Activated B cell treated with CpG ODN at 0.5 μM for 24 hours (primary cell): ENCODE measurements around the gene DCLRE1B. TPM values are rescaled to one million over a fixed set of nuclear protein-coding genes. Genes with fewer than 3 reads are reported as not detected.
"Not testable (repeated sequence)": the region's sequence is repeated elsewhere in the genome, so short reads cannot be mapped to it uniquely, and the experiment has no call there.

Experiments
- ATAC-seq: fragments of 200-7000 bp; cut with Tn5 transposase; one replicate; pipeline ENCODE4 v1.10.0; 2021; ENCODE audit warnings: low read depth, mild to moderate bottlenecking, moderate library complexity
- CTCF ChIA-PET: fragments of 350-600 bp; sonication (Branson Sonifier 250); formaldehyde crosslinking; loops from one replicate; lab custom pipeline; 2021; ENCODE audit warnings: antibody characterized with exemption; lab: Charles Lee
- POLR2A ChIA-PET: fragments of 350-600 bp; sonication (Branson Sonifier 250); formaldehyde crosslinking; loops from one replicate; lab custom pipeline; 2021; ENCODE audit warnings: antibody characterized with exemption; lab: Charles Lee
- DNase-seq: peaks from one replicate; pipeline ENCODE4 v3.0.0; 2022
- H3K27ac Mint-ChIP-seq: one replicate; pipeline ENCODE4 v1.8.0; 2020; ENCODE audit warnings: mixed read lengths
- H3K27me3 Mint-ChIP-seq: one replicate; pipeline ENCODE4 v1.8.0; 2021; ENCODE audit warnings: mixed read lengths
- H3K36me3 Mint-ChIP-seq: one replicate; pipeline ENCODE4 v1.8.0; 2021; ENCODE audit warnings: low read depth, mixed read lengths
- H3K4me1 Mint-ChIP-seq: one replicate; pipeline ENCODE4 v1.8.0; 2021; ENCODE audit warnings: mixed read lengths
- H3K4me3 Mint-ChIP-seq: one replicate; pipeline ENCODE4 v1.8.0; 2020; ENCODE audit warnings: mild to moderate bottlenecking, mixed read lengths
- H3K9me3 Mint-ChIP-seq: one replicate; pipeline ENCODE4 v1.8.0; 2020; ENCODE audit warnings: mixed read lengths
- intact Hi-C: fragments of 100-400 bp; cut with micrococcal nuclease; formaldehyde crosslinking; loops from one replicate; pipeline ENCODE4 v1.15.1; 2024
- total RNA-seq: library from RNA; stranded (reverse); gene quantifications from 2 replicates; pipeline ENCODE4 v1.2.3, GENCODE V29; 2022
- TF ChIP-seq, protein P1 (sequence below): fragments of 200-600 bp; IDR thresholded peaks from one replicate; pipeline ENCODE4 v1.8.0; 2022; ENCODE audit warnings: antibody characterized with exemption, mild to moderate bottlenecking

DCLRE1B gene
- total RNA-seq, 1 donor from 2014 or later, result 5.4 TPM

DNA sequence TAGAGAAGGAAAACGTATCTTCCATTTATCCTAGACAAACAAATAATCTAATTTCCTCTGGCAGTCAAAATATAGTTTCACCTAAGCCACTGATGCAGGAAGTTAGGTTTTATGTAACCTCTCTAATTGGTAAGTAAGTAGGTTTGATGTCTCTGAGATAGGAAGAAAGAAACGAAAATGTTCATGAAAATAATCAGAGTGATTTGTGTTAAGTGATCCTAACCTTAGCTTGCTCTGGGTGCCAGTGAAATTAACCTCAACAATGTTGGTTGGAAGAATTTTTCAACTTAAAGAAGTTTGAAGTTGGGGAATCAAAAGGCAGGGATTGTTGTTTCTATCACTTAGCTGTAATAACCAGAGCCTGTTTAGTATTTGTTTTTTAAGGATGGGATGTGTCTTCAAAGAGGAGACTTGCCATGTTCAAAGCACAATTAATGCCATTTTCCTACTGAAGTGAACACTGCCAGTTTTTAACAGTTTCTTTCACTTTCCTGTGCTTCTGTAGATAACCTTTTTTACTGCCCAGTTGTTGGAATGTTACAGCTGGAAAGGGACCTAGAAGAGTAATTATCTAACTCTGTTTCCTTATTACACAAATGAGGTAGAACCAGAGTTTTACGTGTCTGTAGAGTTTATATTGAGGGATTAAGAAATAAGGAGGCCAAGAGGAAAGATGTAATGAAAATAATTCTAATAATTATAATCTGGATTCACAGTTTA is 42.4 kb downstream of the DCLRE1B start:
- Mint-ChIP-seq H3K4me3 (no peak overlapping the region), H3K27ac (peak overlapping the region; percentile 70), H3K27me3 (no peaks in the 10 kb centered on the region), H3K9me3 (no peaks in the 10 kb centered on the region), H3K36me3 (peaks cover 28% of the 10 kb centered on the region), H3K4me1 (peaks cover 32% of the 10 kb centered on the region)
- ChIA-PET POLR2A (interaction anchor here (0.6 to 1.3 kb wide), 3 partner anchors 13 to 190 kb away, joined by 5 to 8 read pairs (median 6); partner anchors contain the start of gene HIPK1), CTCF (interaction anchor here (2.3 to 3.3 kb wide), 2 partner anchors 17 to 112 kb away, joined by 8 to 14 read pairs; no protein-coding TSS in a partner anchor)
- intact Hi-C loops, result loop anchor here (2.0 to 5.0 kb wide), 2 partner anchors 19 to 110 kb away; partner anchors contain the start of gene HIPK1
- ATAC-seq, result no peak
- no peak for DNase-seq
- TF ChIP-seq, protein P1, sequence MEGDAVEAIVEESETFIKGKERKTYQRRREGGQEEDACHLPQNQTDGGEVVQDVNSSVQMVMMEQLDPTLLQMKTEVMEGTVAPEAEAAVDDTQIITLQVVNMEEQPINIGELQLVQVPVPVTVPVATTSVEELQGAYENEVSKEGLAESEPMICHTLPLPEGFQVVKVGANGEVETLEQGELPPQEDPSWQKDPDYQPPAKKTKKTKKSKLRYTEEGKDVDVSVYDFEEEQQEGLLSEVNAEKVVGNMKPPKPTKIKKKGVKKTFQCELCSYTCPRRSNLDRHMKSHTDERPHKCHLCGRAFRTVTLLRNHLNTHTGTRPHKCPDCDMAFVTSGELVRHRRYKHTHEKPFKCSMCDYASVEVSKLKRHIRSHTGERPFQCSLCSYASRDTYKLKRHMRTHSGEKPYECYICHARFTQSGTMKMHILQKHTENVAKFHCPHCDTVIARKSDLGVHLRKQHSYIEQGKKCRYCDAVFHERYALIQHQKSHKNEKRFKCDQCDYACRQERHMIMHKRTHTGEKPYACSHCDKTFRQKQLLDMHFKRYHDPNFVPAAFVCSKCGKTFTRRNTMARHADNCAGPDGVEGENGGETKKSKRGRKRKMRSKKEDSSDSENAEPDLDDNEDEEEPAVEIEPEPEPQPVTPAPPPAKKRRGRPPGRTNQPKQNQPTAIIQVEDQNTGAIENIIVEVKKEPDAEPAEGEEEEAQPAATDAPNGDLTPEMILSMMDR, result no peak

DNA sequence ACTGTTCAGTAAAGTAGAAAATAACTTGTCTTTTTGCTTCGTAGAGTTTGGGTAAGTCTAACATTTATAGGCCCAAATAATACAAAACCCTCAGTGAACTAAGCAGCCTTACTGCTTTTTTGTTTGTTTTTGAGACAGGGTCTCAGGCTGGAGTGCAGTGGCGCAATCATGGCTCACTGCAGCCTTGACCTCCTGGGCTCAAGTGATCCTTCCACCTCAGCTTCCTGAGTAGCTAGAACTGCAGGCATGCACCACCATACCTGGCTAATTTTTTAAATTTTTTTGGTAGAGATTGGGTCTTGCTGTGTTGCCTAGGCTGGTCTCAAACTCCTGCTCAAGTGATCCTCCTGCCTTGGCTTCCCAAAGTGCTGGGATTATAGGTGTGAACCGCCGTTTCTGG is 43.0 kb downstream of the DCLRE1B start:
- ATAC-seq, DNase-seq, H3K27ac Mint-ChIP-seq, H3K4me3 Mint-ChIP-seq, H3K9me3 Mint-ChIP-seq, POLR2A ChIA-PET, H3K27me3 Mint-ChIP-seq: not testable (repeated sequence)
- CTCF ChIA-PET, result interaction anchor here (0.6 to 3.3 kb wide), 4 partner anchors 19 to 113 kb away, joined by 3 to 14 read pairs (median 5); partner anchors contain the start of gene HIPK1
- Mint-ChIP-seq H3K4me1 (peaks cover 30% of the 10 kb centered on the region), H3K36me3 (peaks cover 27% of the 10 kb centered on the region)
- intact Hi-C loops, result loop anchor here (2.0 to 5.0 kb wide), 2 partner anchors 19 to 111 kb away; partner anchors contain the start of gene HIPK1

DNA sequence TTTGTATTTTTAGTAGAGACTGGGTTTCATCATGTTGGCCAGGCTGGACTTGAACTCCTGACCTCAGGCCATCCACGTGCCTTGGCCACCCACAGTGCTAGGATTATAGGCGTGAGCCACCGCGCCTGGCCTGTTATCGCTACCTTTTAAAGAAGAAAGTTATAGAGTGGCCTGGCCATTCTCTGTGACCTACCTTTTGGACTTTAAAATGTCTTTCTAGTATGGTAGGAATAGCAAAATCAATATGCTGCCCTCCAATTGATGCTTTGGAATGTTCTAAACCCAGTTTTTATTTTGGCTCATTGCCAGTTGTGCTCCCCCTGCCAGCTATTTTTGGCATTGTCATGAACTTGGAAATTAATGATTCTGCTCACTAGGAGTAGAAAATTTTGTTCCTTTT is 43.9 kb downstream of the DCLRE1B start:
- intact Hi-C loops, result loop anchor here (2.0 to 5.0 kb wide), 2 partner anchors 20 to 112 kb away; partner anchors contain the start of gene HIPK1
- POLR2A ChIA-PET, result no interaction called here
- no peak for DNase-seq
- H3K27me3 Mint-ChIP-seq, result no peaks in the 10 kb centered on the region
- TF ChIP-seq, protein P1, result no peak
- ATAC-seq, result no peak
- no peak overlapping the region for H3K4me3 Mint-ChIP-seq
- CTCF ChIA-PET, result interaction anchor here (1.0 to 3.3 kb wide), 3 partner anchors 20 to 114 kb away, joined by 3 to 14 read pairs (median 5); partner anchors contain the start of gene HIPK1
- peaks cover 25% of the 10 kb centered on the region for H3K36me3 Mint-ChIP-seq
- no peak overlapping the region for H3K27ac Mint-ChIP-seq
- no peaks in the 10 kb centered on the region for H3K9me3 Mint-ChIP-seq
- H3K4me1 Mint-ChIP-seq, result peaks cover 30% of the 10 kb centered on the region

DNA sequence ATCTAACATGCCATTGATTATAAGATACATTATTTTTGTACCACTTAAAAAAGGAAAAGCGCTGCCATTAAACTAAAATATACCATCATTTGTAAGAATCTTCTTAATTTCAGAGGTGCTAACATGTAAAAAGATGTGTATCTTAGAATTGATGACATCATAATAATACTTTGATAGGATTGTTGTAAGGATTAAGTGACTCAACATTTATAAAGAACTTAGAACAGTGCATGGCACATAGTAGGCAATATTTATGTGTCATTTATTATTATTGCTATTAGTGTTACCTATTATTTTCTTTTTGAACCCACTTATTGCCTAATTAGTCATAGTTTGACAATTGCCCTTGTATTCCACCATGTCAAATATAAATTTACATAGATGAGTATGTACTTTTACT is 45.8 kb downstream of the DCLRE1B start:
- DNase-seq (no peak), ATAC-seq (no peak)
- TF ChIP-seq, protein P1, result no peak
- no peak overlapping the region for H3K4me3 Mint-ChIP-seq
- H3K9me3 Mint-ChIP-seq, result no peaks in the 10 kb centered on the region
- H3K4me1 Mint-ChIP-seq, result peaks cover 24% of the 10 kb centered on the region
- POLR2A ChIA-PET, result no interaction called here
- intact Hi-C loops, result no loop called here
- H3K27me3 Mint-ChIP-seq, result no peaks in the 10 kb centered on the region
- H3K27ac Mint-ChIP-seq, result no peak overlapping the region
- CTCF ChIA-PET, result interaction anchor here (1.0 to 1.8 kb wide), 2 partner anchors 92 to 115 kb away, joined by 3 to 5 read pairs; no protein-coding TSS in a partner anchor
- H3K36me3 Mint-ChIP-seq, result peaks cover 26% of the 10 kb centered on the region

DNA sequence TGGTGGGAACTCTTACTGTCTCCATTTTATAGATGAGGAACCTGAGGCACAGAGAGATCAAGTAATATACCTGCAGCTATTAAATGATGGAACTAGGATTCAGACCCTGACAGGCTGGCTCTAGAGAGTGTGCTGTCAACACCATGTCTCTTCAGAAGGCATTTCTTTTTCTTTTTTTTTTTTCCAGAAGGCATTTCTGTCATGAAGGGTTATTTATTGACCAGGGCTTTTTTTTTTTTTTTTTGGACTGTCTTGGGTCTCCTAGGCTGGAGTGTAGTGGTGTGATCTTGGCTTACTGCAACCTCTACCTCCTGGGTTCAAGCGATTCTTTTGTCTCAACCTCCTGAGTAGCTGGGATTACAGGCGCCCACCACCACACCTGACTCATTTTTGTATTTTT is 46.6 kb downstream of the DCLRE1B start:
- Mint-ChIP-seq H3K27me3 (no peaks in the 10 kb centered on the region), H3K36me3 (peaks cover 33% of the 10 kb centered on the region), H3K9me3 (no peaks in the 10 kb centered on the region), H3K4me3 (no peak overlapping the region), H3K27ac (no peak overlapping the region), H3K4me1 (peaks cover 16% of the 10 kb centered on the region)
- no peak for ATAC-seq
- no peak for DNase-seq
- intact Hi-C loops, result no loop called here
- TF ChIP-seq, protein P1, result no peak
- POLR2A ChIA-PET, result no interaction called here
- CTCF ChIA-PET, result interaction anchor here (1.0 to 1.8 kb wide), 2 partner anchors 93 to 115 kb away, joined by 3 to 5 read pairs; no protein-coding TSS in a partner anchor
